HFFc6 (cell line): ENCODE data around the gene SPATA17. TPM values are rescaled to one million over a fixed set of nuclear protein-coding genes. Genes with fewer than 3 reads are reported as not detected.

Experiments
- DNase-seq: peaks from one replicate; pipeline ENCODE4 v3.0.0-alpha.2; 2018
- H3K27ac Mint-ChIP-seq: 2 replicates; pipeline ENCODE4 v1.8.0; 2020; ENCODE audit warnings: mild to moderate bottlenecking, mixed read lengths
- H3K27me3 Mint-ChIP-seq: 2 replicates; pipeline ENCODE4 v1.8.0; 2021; ENCODE audit warnings: mild to moderate bottlenecking, moderate library complexity, mixed read lengths; ENCODE audit not compliant: insufficient read depth
- H3K36me3 Mint-ChIP-seq: 2 replicates; pipeline ENCODE4 v1.8.0; 2021; ENCODE audit warnings: low read depth, mixed read lengths
- H3K4me1 Mint-ChIP-seq: 2 replicates; pipeline ENCODE4 v1.8.0; 2020; ENCODE audit warnings: low read depth, mixed read lengths
- H3K4me3 Mint-ChIP-seq: 2 replicates; pipeline ENCODE4 v1.8.0; 2020; ENCODE audit warnings: mild to moderate bottlenecking, moderate library complexity, mixed read lengths
- H3K9me3 Mint-ChIP-seq: 2 replicates; pipeline ENCODE4 v1.8.0; 2020; ENCODE audit warnings: mild to moderate bottlenecking, mixed read lengths
- CTCF ChIP-seq: fragments of 200-600 bp; sonication (generic); IDR thresholded peaks from 2 replicates; pipeline ENCODE4 v1.5.0; 2021; ENCODE audit warnings: antibody characterized with exemption, mild to moderate bottlenecking
- total RNA-seq, 6 experiments: library from RNA; stranded (reverse); fragmentation: NEBNext Ultra II Directional; extraction: Animal tissue kit (Norgen Biotek cat#: 25700); gene quantifications; 2 replicates in 1 of 6; 3 replicates in 5 of 6; pipeline ENCODE4 v1.2.3, GENCODE V29; 2021

The SPATA17 gene
- total RNA-seq, 6 experiments from 2014 or later, result 0.18 to 0.71 (median 0.37) TPM; not detected in 1

GRCh38 chr1:217881131-217881543 lies 250.0 kb downstream of the SPATA17 start:
- no peaks in the 10 kb centered on the region for H3K4me1 Mint-ChIP-seq
- no peaks in the 10 kb centered on the region for H3K36me3 Mint-ChIP-seq
- DNase-seq, result no peak
- H3K9me3 Mint-ChIP-seq, result peaks cover 29% of the 10 kb centered on the region
- no peak overlapping the region for H3K4me3 Mint-ChIP-seq
- H3K27ac Mint-ChIP-seq, result no peak overlapping the region
- H3K27me3 Mint-ChIP-seq, result no peaks in the 10 kb centered on the region
- no peak for TF ChIP-seq CTCF

GRCh38 chr1:217881607-217882332 lies 250.6 kb downstream of the SPATA17 start:
- no peak for DNase-seq
- no peaks in the 10 kb centered on the region for H3K36me3 Mint-ChIP-seq
- H3K4me1 Mint-ChIP-seq, result no peaks in the 10 kb centered on the region
- H3K4me3 Mint-ChIP-seq, result no peak overlapping the region
- H3K27ac Mint-ChIP-seq, result no peak overlapping the region
- TF ChIP-seq CTCF, result no peak
- peaks cover 29% of the 10 kb centered on the region for H3K9me3 Mint-ChIP-seq
- no peaks in the 10 kb centered on the region for H3K27me3 Mint-ChIP-seq

GRCh38 chr1:217885181-217885580 lies 254.0 kb downstream of the SPATA17 start:
- Mint-ChIP-seq H3K4me1 (no peaks in the 10 kb centered on the region), H3K36me3 (no peaks in the 10 kb centered on the region), H3K9me3 (peaks cover 25% of the 10 kb centered on the region), H3K27me3 (no peaks in the 10 kb centered on the region; the same call in 1 of the 2 replicates), H3K4me3 (no peak overlapping the region), H3K27ac (no peak overlapping the region)
- no peak for DNase-seq
- TF ChIP-seq CTCF, result no peak

GRCh38 chr1:217888328-217888727 lies 257.2 kb downstream of the SPATA17 start:
- H3K4me1 Mint-ChIP-seq, result no peaks in the 10 kb centered on the region
- DNase-seq, result no peak
- H3K9me3 Mint-ChIP-seq, result peaks cover 18% of the 10 kb centered on the region
- H3K36me3 Mint-ChIP-seq, result no peaks in the 10 kb centered on the region
- H3K4me3 Mint-ChIP-seq, result no peak overlapping the region
- no peaks in the 10 kb centered on the region; the same call in 1 of the 2 replicates for H3K27me3 Mint-ChIP-seq
- H3K27ac Mint-ChIP-seq, result no peak overlapping the region
- no peak for TF ChIP-seq CTCF

GRCh38 chr1:217889401-217889800 lies 258.3 kb downstream of the SPATA17 start:
- DNase-seq, result no peak

More at GRCh38 chr1:217889401-217889800, 258.3 kb downstream of the SPATA17 start:
- no peaks in the 10 kb centered on the region for H3K36me3 Mint-ChIP-seq
- H3K9me3 Mint-ChIP-seq, result peaks cover 15% of the 10 kb centered on the region
- H3K4me3 Mint-ChIP-seq, result no peak overlapping the region
- H3K27me3 Mint-ChIP-seq, result no peaks in the 10 kb centered on the region; the same call in 1 of the 2 replicates
- no peaks in the 10 kb centered on the region for H3K4me1 Mint-ChIP-seq
- no peak overlapping the region for H3K27ac Mint-ChIP-seq
- peak; percentile 19; the same call in 1 of the 2 replicates for TF ChIP-seq CTCF
